GM12878 (cell line): Measurements from ENCODE around the gene PTPRN2. TPM values are rescaled to one million over a fixed set of nuclear protein-coding genes. Genes with fewer than 3 reads are reported as not detected.

Experiments
- ATAC-seq: fragments of 200-7000 bp; cut with Tn5 transposase; 3 replicates; pipeline ENCODE4 v1.9.1; 2020; ENCODE audit warnings: mild to moderate bottlenecking, moderate library complexity
- BruUV-seq: library from RNA; stranded (reverse); fragments of 400-500 nt; replicated peaks from 2 replicates; lab custom pipeline; 2021; lab: Mats Ljungman, UMichigan
- CTCF ChIA-PET: fragments of 300-600 bp; sonication (Branson Sonifier 250); formaldehyde crosslinking; extraction: SDS; loops from one replicate; lab custom pipeline; 2021; ENCODE audit warnings: inconsistent platforms; lab: Yijun Ruan, JAX
- POLR2A ChIA-PET: fragments of 350-600 bp; formaldehyde crosslinking; extraction: SDS; loops from one replicate; lab custom pipeline; 2021; ENCODE audit warnings: inconsistent platforms; lab: Charles Lee
- RAD21 ChIA-PET: fragments of 300-600 bp; sonication (Branson Sonifier 250); formaldehyde crosslinking; loops from one replicate; lab custom pipeline; 2023; ENCODE audit warnings: antibody characterized with exemption; ENCODE audit not compliant: unreplicated experiment; lab: Charles Lee
- SMC1A ChIA-PET: fragments of 300-600 bp; sonication (Branson Sonifier 250); formaldehyde crosslinking; loops from one replicate; lab custom pipeline; 2023; ENCODE audit not compliant: unreplicated experiment, uncharacterized antibody; lab: Charles Lee
- DNase-seq: peaks from one replicate; pipeline ENCODE4 v3.0.0-alpha.2; 2011; ENCODE audit warnings: low read depth, low spot score
- FAIRE-seq: peaks from 3 replicates; lab custom pipeline; 2011; peaks lifted over from hg19 to GRCh38; lab: Jason Lieb, UNC
- H2AFZ ChIP-seq: 2 replicates; pipeline ENCODE4 v1.6.0; 2011; ENCODE audit warnings: low read depth, low read length, control low read depth; ENCODE audit not compliant: control insufficient read depth
- H3K27ac ChIP-seq: 2 replicates; pipeline ENCODE4 v1.5.1; 2011; ENCODE audit warnings: control low read depth; ENCODE audit not compliant: control insufficient read depth, insufficient read depth
- H3K27me3 ChIP-seq, 2 experiments: replicated peaks in 1 of 2; 2 replicates each; pipeline versions ENCODE4 v1.6.0 to v1.6.1; 2011; ENCODE audit warnings: low read length in 1 of 2; ENCODE audit not compliant: control insufficient read depth in 2 of 2, insufficient read depth in 2 of 2
- H3K36me3 ChIP-seq, 2 experiments: 2 replicates each; pipeline ENCODE4 v1.5.1; 2011; ENCODE audit warnings: low read length in 1 of 2; ENCODE audit not compliant: control insufficient read depth in 2 of 2, insufficient read depth in 2 of 2
- H3K4me1 ChIP-seq: 2 replicates; pipeline ENCODE4 v1.6.1; 2011; ENCODE audit warnings: mild to moderate bottlenecking, low read length, moderate library complexity, mixed read lengths; ENCODE audit not compliant: control insufficient read depth, insufficient read depth
- H3K4me2 ChIP-seq: 2 replicates; pipeline ENCODE4 v1.6.0; 2011; ENCODE audit warnings: control low read depth; ENCODE audit not compliant: control insufficient read depth, insufficient read depth
- H3K4me3 ChIP-seq: fragments of 200-600 bp; sonication (generic); 2 replicates; pipeline ENCODE4 v1.5.1; 2016
- H3K79me2 ChIP-seq: 2 replicates; pipeline ENCODE4 v1.6.0; 2011; ENCODE audit warnings: low read length; ENCODE audit not compliant: control insufficient read depth, insufficient read depth
- H3K9ac ChIP-seq: 2 replicates; pipeline ENCODE4 v1.8.0; 2011; ENCODE audit warnings: low read length, control low read depth, mixed read lengths; ENCODE audit not compliant: control insufficient read depth, insufficient read depth
- H3K9me3 ChIP-seq: replicated peaks from 3 replicates; pipeline ENCODE4 v1.5.1; 2011; ENCODE audit warnings: mild to moderate bottlenecking, low read length; ENCODE audit not compliant: control insufficient read depth, insufficient read depth
- H4K20me1 ChIP-seq: 2 replicates; pipeline ENCODE4 v1.6.0; 2011; ENCODE audit not compliant: control insufficient read depth, insufficient read depth
- BCL11A ChIP-seq: IDR thresholded peaks from 2 replicates; pipeline ENCODE4 v1.6.1; 2011; ENCODE audit warnings: low read depth, low read length
- FOS ChIP-seq: IDR thresholded peaks from 3 replicates; pipeline ENCODE4 v1.6.1; 2011; ENCODE audit warnings: borderline replicate concordance; ENCODE audit not compliant: insufficient read length; ENCODE audit errors: extremely low read depth
- JUND ChIP-seq: IDR thresholded peaks from 2 replicates; pipeline ENCODE4 v1.6.1; 2012; ENCODE audit warnings: low read depth, mild to moderate bottlenecking, low read length, improper control_type of control experiment, moderate library complexity
- RCOR1 ChIP-seq: conservative IDR thresholded peaks from 2 replicates; pipeline ENCODE4 v1.6.1; 2012; ENCODE audit warnings: low read depth, low read length, improper control_type of control experiment
- SPI1 ChIP-seq: IDR thresholded peaks from 2 replicates; pipeline ENCODE4 v1.6.1; 2011; ENCODE audit warnings: low read depth, mild to moderate bottlenecking, low read length, moderate library complexity, borderline replicate concordance; ENCODE audit not compliant: insufficient read depth
- SREBF2 ChIP-seq: IDR thresholded peaks from 2 replicates; pipeline ENCODE4 v1.6.1; 2012; ENCODE audit warnings: mild to moderate bottlenecking, low read length
- TARDBP ChIP-seq: IDR thresholded peaks from 2 replicates; pipeline ENCODE4 v1.6.1; 2016; ENCODE audit warnings: borderline replicate concordance
- ZNF622 ChIP-seq: fragments of 450-650 bp; IDR thresholded peaks from 2 replicates; pipeline ENCODE4 v1.6.1; 2017; ENCODE audit warnings: mild to moderate bottlenecking, inconsistent platforms
- WGBS: methylation state at CpG from one replicate; pipeline ENCODE4 v1.1.6; 2016; ENCODE audit warnings: low lambda C conversion rate; ENCODE audit not compliant: insufficient replicate concordance, insufficient coverage; ENCODE audit errors: missing lambda C conversion rate; 5-methylcytosine and 5-hydroxymethylcytosine counted together
- in situ Hi-C: fragments of 300-500 bp; cut with MboI; formaldehyde crosslinking; loops from 9 replicates; pipeline ENCODE4 v1.14.3; 2018; ENCODE audit warnings: mixed read lengths
- intact Hi-C: fragments of 100-400 bp; cut with micrococcal nuclease; formaldehyde crosslinking; loops from one replicate; pipeline ENCODE4 v1.14.2; 2022; ENCODE audit not compliant: unreplicated experiment
- polyA plus RNA-seq, 11 experiments: library from polyadenylated mRNA; depleted of rRNA in 4 of 11; unstranded in 6 of 11; stranded (reverse) in 5 of 11; fragments of >200 nt; fragmentation: Nextera tagmentation in 4 of 11; fragmentation: Illumina TruSeq in 1 of 11; extraction: Ambion mirVana in 4 of 11; extraction: Trizol in 1 of 11; gene quantifications; 1 replicate in 1 of 11; 2 replicates in 10 of 11; pipeline versions ENCODE4 v1.2.1 to v1.2.3, GENCODE V29; 2011 to 2016; ENCODE audit warnings: inconsistent platforms in 2 of 11, missing spikeins in 2 of 11, low read depth in 1 of 11
- total RNA-seq, 4 experiments: library from RNA; depleted of rRNA in 3 of 4; stranded (reverse); fragments of >200 nt in 3 of 4; fragmentation: Illumina TruSeq in 1 of 4; extraction: Trizol in 1 of 4; gene quantifications; 2 replicates each; pipeline versions ENCODE4 v1.2.1 to v1.2.3, GENCODE V29; 2013 to 2021
- TF ChIP-seq, protein P1 (sequence below): IDR thresholded peaks from 2 replicates; pipeline ENCODE4 v1.6.1; 2011; ENCODE audit warnings: low read depth, mild to moderate bottlenecking, low read length, moderate library complexity, borderline replicate concordance; ENCODE audit errors: extremely low read depth

Gene PTPRN2
- total and polyA plus RNA-seq, 10 of the 15 experiments (the other 5 are each of a cell fraction or from before 2014, with no cell fraction given): 5.4 TPM; not detected in 9

DNA sequence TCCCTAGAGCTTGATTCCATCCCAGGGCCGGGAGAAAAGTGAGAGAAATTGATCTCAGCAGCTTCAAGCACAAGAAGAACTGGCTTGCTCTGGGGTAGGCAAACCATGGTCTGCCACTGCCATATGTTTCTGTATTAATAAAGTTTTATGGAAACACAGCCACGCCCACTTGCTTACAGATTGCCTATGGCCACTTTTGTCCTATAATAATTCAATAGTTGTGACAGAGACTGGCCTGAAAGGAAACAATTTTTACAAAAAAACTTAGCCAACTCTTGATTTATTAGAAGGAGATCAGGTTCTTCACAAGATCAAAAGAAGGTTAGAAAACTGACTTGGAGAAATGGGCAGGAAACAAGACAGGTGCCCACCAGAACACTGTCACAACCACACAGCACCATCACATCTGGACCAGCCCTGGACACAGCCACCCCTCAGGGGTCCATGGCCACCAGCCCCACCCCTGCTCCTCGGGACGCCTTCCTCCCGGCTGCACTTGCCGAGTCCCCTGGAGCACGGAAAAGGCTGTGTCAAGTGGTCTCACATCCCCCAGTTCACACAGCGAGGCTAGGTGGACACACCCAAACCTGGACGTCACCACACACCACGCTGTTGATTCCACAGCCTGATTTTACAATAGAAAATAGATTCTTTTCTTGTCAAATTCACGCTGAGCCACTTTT lies 85.4 kb downstream of the PTPRN2 start:
- FAIRE-seq: no peak
- no peak overlapping the region for H3K9ac ChIP-seq
- CTCF ChIA-PET: no interaction called here
- intact Hi-C loops: no loop called here
- H3K4me3 ChIP-seq: no peak overlapping the region
- no peak overlapping the region for H3K4me2 ChIP-seq
- no peak for TF ChIP-seq ZNF622
- TF ChIP-seq SREBF2: no peak
- TF ChIP-seq FOS: no peak
- TF ChIP-seq SPI1: no peak
- TF ChIP-seq, all 136 proteins: peak for 0
- RAD21 ChIA-PET: no interaction called here
- ATAC-seq (no peak), DNase-seq (no peak)
- POLR2A ChIA-PET: no interaction called here
- BruUV-seq: no TSS peak
- SMC1A ChIA-PET: no interaction called here
- H3K4me1 ChIP-seq: no peaks in the 10 kb centered on the region
- H3K27ac ChIP-seq: no peak overlapping the region
- H3K79me2 ChIP-seq: no peaks in the 10 kb centered on the region
- H3K9me3 ChIP-seq: peaks cover 2% of the 10 kb centered on the region; the same call in 2 of the 3 replicates
- no peak overlapping the region for H2AFZ ChIP-seq
- no peaks in the 10 kb centered on the region for H3K27me3 ChIP-seq
- in situ Hi-C loops: no loop called here
- H4K20me1 ChIP-seq: no peaks in the 10 kb centered on the region
- 27% methylated on average over 11 of the region's 11 CpGs for WGBS
- H3K36me3 ChIP-seq: no peaks in the 10 kb centered on the region

DNA sequence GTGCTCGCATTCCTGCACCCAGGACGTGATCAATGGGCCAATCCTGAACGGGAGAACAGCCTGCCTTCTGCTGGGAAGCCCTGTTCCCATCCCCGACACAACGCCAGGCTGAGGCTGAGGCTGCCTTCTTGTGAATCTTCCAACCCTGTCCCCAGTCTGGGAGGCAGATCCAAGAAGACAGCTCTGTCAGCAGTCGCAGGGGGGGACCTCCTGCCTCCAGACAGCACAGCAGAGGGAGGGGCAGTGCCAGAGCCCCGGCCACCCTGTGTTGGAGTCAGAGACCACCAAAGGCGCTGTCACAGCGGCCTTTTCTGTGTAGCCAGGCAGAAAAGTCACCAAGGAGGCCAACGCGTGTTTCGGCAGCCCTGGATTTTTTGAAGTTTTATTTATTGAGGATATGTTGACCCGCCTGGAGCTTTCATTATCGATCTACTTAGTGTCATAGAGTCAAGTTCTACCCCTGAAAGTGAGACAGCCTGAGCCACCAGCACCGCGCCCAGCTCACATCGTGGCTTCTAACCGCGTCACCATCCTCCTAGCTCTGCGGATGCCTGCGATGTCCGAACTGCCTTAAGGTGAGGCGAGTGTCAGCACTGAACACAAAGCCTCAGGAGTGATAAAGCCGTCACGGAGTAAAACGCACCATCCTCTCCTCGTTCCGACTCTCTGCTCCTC lies 86.1 kb downstream of the PTPRN2 start:
- Histone ChIP-seq H3K9ac (no peak overlapping the region), H3K4me2 (no peak overlapping the region), H3K27ac (no peak overlapping the region), H3K4me1 (no peaks in the 10 kb centered on the region), H3K79me2 (no peaks in the 10 kb centered on the region), H3K4me3 (no peak overlapping the region), H3K9me3 (peaks cover 2% of the 10 kb centered on the region; the same call in 2 of the 3 replicates), H3K36me3 (no peaks in the 10 kb centered on the region), H4K20me1 (no peaks in the 10 kb centered on the region), H2AFZ (no peak overlapping the region), H3K27me3 (no peaks in the 10 kb centered on the region)
- ChIA-PET SMC1A (no interaction called here), CTCF (no interaction called here), RAD21 (no interaction called here), POLR2A (no interaction called here)
- in situ Hi-C loops: no loop called here
- FAIRE-seq: no peak
- no peak for ATAC-seq
- TF ChIP-seq JUND (no peak), BCL11A (no peak), TARDBP (no peak), RCOR1 (no peak)
- TF ChIP-seq, protein P1, sequence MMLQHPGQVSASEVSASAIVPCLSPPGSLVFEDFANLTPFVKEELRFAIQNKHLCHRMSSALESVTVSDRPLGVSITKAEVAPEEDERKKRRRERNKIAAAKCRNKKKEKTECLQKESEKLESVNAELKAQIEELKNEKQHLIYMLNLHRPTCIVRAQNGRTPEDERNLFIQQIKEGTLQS: no peak
- no peak for DNase-seq
- 40% methylated on average over 24 of the region's 28 CpGs for WGBS
- intact Hi-C loops: no loop called here
- no TSS peak for BruUV-seq
